H9 (cell line): Measurements from ENCODE around the gene ROBO1. TPM values are rescaled to one million over a fixed set of nuclear protein-coding genes. Genes with fewer than 3 reads are reported as not detected.

Experiments used
- DNase-seq: peaks from one replicate; pipeline ENCODE4 v3.0.0-alpha.2; 2017
- H2AFZ ChIP-seq: one replicate; pipeline ENCODE4 v1.6.1; 2013; ENCODE audit warnings: mild to moderate bottlenecking, low read length, control low read depth, moderate library complexity
- H2AK5ac ChIP-seq: 2 replicates; pipeline ENCODE4 v1.6.1; 2013; ENCODE audit warnings: low read length, control low read depth, mixed read lengths; ENCODE audit not compliant: insufficient read length
- H2BK120ac ChIP-seq: one replicate; pipeline ENCODE4 v1.6.1; 2013; ENCODE audit warnings: low read depth, mild to moderate bottlenecking, low read length, control low read depth, inconsistent platforms; ENCODE audit not compliant: poor library complexity, severe bottlenecking
- H2BK12ac ChIP-seq: 2 replicates; pipeline ENCODE4 v1.6.1; 2013; ENCODE audit warnings: low read length, control low read depth, mixed read lengths, low read depth; ENCODE audit not compliant: insufficient read length
- H2BK15ac ChIP-seq: 2 replicates; pipeline ENCODE4 v1.6.1; 2013; ENCODE audit warnings: low read depth, low read length, control low read depth
- H2BK20ac ChIP-seq: one replicate; pipeline ENCODE4 v1.6.1; 2013; ENCODE audit warnings: low read depth, mild to moderate bottlenecking, low read length, control low read depth, inconsistent platforms; ENCODE audit not compliant: poor library complexity, severe bottlenecking
- H2BK5ac ChIP-seq: 2 replicates; pipeline ENCODE4 v1.6.1; 2013; ENCODE audit warnings: low read length, control low read depth, mixed read lengths; ENCODE audit not compliant: insufficient read length
- H3K14ac ChIP-seq: 2 replicates; pipeline ENCODE4 v1.6.1; 2013; ENCODE audit warnings: low read length, control low read depth; ENCODE audit not compliant: insufficient read depth
- H3K18ac ChIP-seq: 2 replicates; pipeline ENCODE4 v1.6.1; 2013; ENCODE audit warnings: low read depth, mild to moderate bottlenecking, mixed read lengths, low read length, control low read depth; ENCODE audit not compliant: insufficient read length
- H3K23ac ChIP-seq: 2 replicates; pipeline ENCODE4 v1.6.1; 2013; ENCODE audit warnings: low read length, control low read depth, mixed read lengths, low read depth; ENCODE audit not compliant: insufficient read length
- H3K23me2 ChIP-seq: 2 replicates; pipeline ENCODE4 v1.6.1; 2013; ENCODE audit warnings: low read depth, mild to moderate bottlenecking, mixed read lengths, low read length, control low read depth; ENCODE audit not compliant: insufficient read length, poor library complexity, severe bottlenecking
- H3K27ac ChIP-seq: 2 replicates; pipeline ENCODE4 v1.5.1; 2013; ENCODE audit warnings: low read length, control low read depth, mixed read lengths, low read depth; ENCODE audit not compliant: insufficient read length
- H3K27me3 ChIP-seq: 2 replicates; pipeline ENCODE4 v1.6.1; 2013; ENCODE audit warnings: low read length, control low read depth, inconsistent platforms; ENCODE audit not compliant: insufficient read depth
- H3K4ac ChIP-seq: 2 replicates; pipeline ENCODE4 v1.6.1; 2013; ENCODE audit warnings: low read depth, mild to moderate bottlenecking, control low read depth, inconsistent platforms, low read length, moderate library complexity
- H3K4me1 ChIP-seq: 2 replicates; pipeline ENCODE4 v1.6.1; 2013; ENCODE audit warnings: low read length, control low read depth, inconsistent platforms; ENCODE audit not compliant: insufficient read depth
- H3K4me2 ChIP-seq: 2 replicates; pipeline ENCODE4 v1.6.1; 2013; ENCODE audit warnings: low read length, control low read depth, mixed read lengths; ENCODE audit not compliant: insufficient read length, insufficient read depth
- H3K56ac ChIP-seq: 2 replicates; pipeline ENCODE4 v1.6.1; 2013; ENCODE audit warnings: low read depth, mild to moderate bottlenecking, mixed read lengths, low read length, control low read depth; ENCODE audit not compliant: insufficient read length
- H3K79me1 ChIP-seq: 2 replicates; pipeline ENCODE4 v1.6.1; 2013; ENCODE audit warnings: low read depth, mild to moderate bottlenecking, moderate library complexity, low read length, control low read depth, inconsistent platforms; ENCODE audit not compliant: insufficient read depth, poor library complexity, severe bottlenecking
- H3K79me2 ChIP-seq: 2 replicates; pipeline ENCODE4 v1.6.1; 2013; ENCODE audit warnings: low read length, control low read depth, inconsistent platforms; ENCODE audit not compliant: insufficient read depth
- H3K9ac ChIP-seq: 2 replicates; pipeline ENCODE4 v1.6.1; 2013; ENCODE audit warnings: low read length, control low read depth, mixed read lengths; ENCODE audit not compliant: insufficient read length; ENCODE audit errors: extremely low read depth
- H3K9me3 ChIP-seq: one replicate; pipeline ENCODE4 v1.6.1; 2013; ENCODE audit warnings: low read depth, low read length, inconsistent platforms; ENCODE audit not compliant: control insufficient read depth
- H3T11ph ChIP-seq: one replicate; pipeline ENCODE4 v1.6.1; 2013; ENCODE audit warnings: mild to moderate bottlenecking, low read length, control low read depth, inconsistent platforms
- H4K20me1 ChIP-seq: one replicate; pipeline ENCODE4 v1.6.1; 2013; ENCODE audit not compliant: control insufficient read depth, insufficient read length, insufficient read depth
- H4K5ac ChIP-seq: 2 replicates; pipeline ENCODE4 v1.6.1; 2013; ENCODE audit warnings: low read depth, mild to moderate bottlenecking, mixed read lengths, low read length, control low read depth; ENCODE audit not compliant: insufficient read length
- H4K8ac ChIP-seq: replicated peaks from 2 replicates; pipeline ENCODE4 v1.6.1; 2013; ENCODE audit warnings: low read length, control low read depth, mixed read lengths, low read depth; ENCODE audit not compliant: insufficient read length
- H4K91ac ChIP-seq: 2 replicates; pipeline ENCODE4 v1.6.1; 2013; ENCODE audit warnings: low read depth, mild to moderate bottlenecking, moderate library complexity, mixed read lengths, low read length, control low read depth; ENCODE audit not compliant: insufficient read length
- H3K27ac Mint-ChIP-seq, 3 experiments: 2 replicates in 2 of 3; 3 replicates in 1 of 3; pipeline ENCODE4 v1.8.0; 2020 to 2021; ENCODE audit warnings: mixed read lengths in 3 of 3, mild to moderate bottlenecking in 1 of 3, moderate library complexity in 1 of 3
- H3K27me3 Mint-ChIP-seq: 2 replicates; pipeline ENCODE4 v1.8.0; 2021; ENCODE audit warnings: low read depth, mild to moderate bottlenecking, moderate library complexity, mixed read lengths
- H3K36me3 Mint-ChIP-seq, 3 experiments: 2 replicates in 2 of 3; 3 replicates in 1 of 3; pipeline ENCODE4 v1.8.0; 2020 to 2021; ENCODE audit warnings: low read depth in 3 of 3, mixed read lengths in 3 of 3; ENCODE audit not compliant: insufficient read depth in 1 of 3
- H3K4me1 Mint-ChIP-seq, 2 experiments: 2 replicates each; pipeline ENCODE4 v1.8.0; 2020; ENCODE audit warnings: mixed read lengths in 2 of 2
- H3K4me3 Mint-ChIP-seq, 2 experiments: 2 replicates in 1 of 2; 3 replicates in 1 of 2; pipeline ENCODE4 v1.8.0; 2020 to 2021; ENCODE audit warnings: mild to moderate bottlenecking in 2 of 2, mixed read lengths in 2 of 2, moderate library complexity in 1 of 2
- H3K9me3 Mint-ChIP-seq, 2 experiments: 2 replicates in 1 of 2; 3 replicates in 1 of 2; pipeline ENCODE4 v1.8.0; 2020; ENCODE audit warnings: mild to moderate bottlenecking in 2 of 2, mixed read lengths in 2 of 2, moderate library complexity in 1 of 2
- CTCF ChIP-seq: fragments of 200-600 bp; sonication (generic); conservative IDR thresholded peaks from 3 replicates; pipeline ENCODE4 v1.8.0; 2021; ENCODE audit warnings: antibody characterized with exemption, mild to moderate bottlenecking
- WGBS: extraction: QIAGEN DNeasy Blood & Tissue Kit; methylation state at CpG from one replicate; pipeline ENCODE4 v1.1.7; 2013; ENCODE audit warnings: missing lambda C conversion rate, low lambda C conversion rate, mixed read lengths; ENCODE audit not compliant: insufficient read length; ENCODE audit errors: extremely low coverage; 5-methylcytosine and 5-hydroxymethylcytosine counted together
- total RNA-seq: library from RNA; stranded (reverse); gene quantifications from 2 replicates; pipeline ENCODE4 v1.2.1, GENCODE V29; 2021

The ROBO1 gene
- total RNA-seq, 1 experiment from 2014 or later, result 62.7 TPM

- Histone ChIP-seq H3K23me2 (no peaks in the 10 kb centered on the region), H3K56ac (no peak overlapping the region), H3K27me3 (no peaks in the 10 kb centered on the region), H2BK5ac (no peak overlapping the region), H3K4ac (no peak overlapping the region), H3K14ac (no peak overlapping the region), H4K91ac (no peak overlapping the region), H3K23ac (no peak overlapping the region), H2AFZ (no peak overlapping the region), H4K5ac (no peak overlapping the region), H2BK12ac (no peak overlapping the region), H2BK15ac (no peak overlapping the region), H4K8ac (no peak overlapping the region), H3K27ac (no peak overlapping the region), H3K79me1 (no peaks in the 10 kb centered on the region), H3K9ac (no peak overlapping the region), H2BK20ac (no peak overlapping the region), H3T11ph (no peak overlapping the region), H3K9me3 (no peaks in the 10 kb centered on the region), H3K79me2 (peaks cover 2% of the 10 kb centered on the region; the same call in 1 of the 2 replicates), H4K20me1 (no peaks in the 10 kb centered on the region), H3K18ac (no peak overlapping the region), H3K4me1 (peaks cover 4% of the 10 kb centered on the region; the same call in 1 of the 2 replicates), H2BK120ac (no peak overlapping the region), H3K4me2 (no peak overlapping the region), H2AK5ac (no peak overlapping the region)
- no peak for DNase-seq
- Mint-ChIP-seq H3K4me1 (peaks cover 37 to 57% of the 10 kb centered on the region in 2 experiments), H3K27me3 (no peaks in the 10 kb centered on the region), H3K9me3 (no peaks in the 10 kb centered on the region), H3K36me3 (no peaks in the 10 kb centered on the region), H3K4me3 (peak overlapping the region in 1 of 2 experiments; percentile 35; a peak in 2 of 5 replicates), H3K27ac (peak overlapping the region; percentile 49 to 78 (median 59); a peak in 4 of 7 replicates)
- WGBS, result no CpG with 5 or more reads among the region's 3 CpGs
- no peak for TF ChIP-seq CTCF
Measured at GRCh38 chr3:78872195-78872594, 895.6 kb downstream of the ROBO1 start.
